GM12878 (cell line): ENCODE results near the gene MRPS18B.

Source experiments
- FOS ChIP-seq: IDR thresholded peaks from 3 replicates; pipeline ENCODE4 v1.6.1; 2011; ENCODE audit warnings: borderline replicate concordance; ENCODE audit not compliant: insufficient read length; ENCODE audit errors: extremely low read depth
- POLR2AphosphoS5 ChIP-seq: IDR thresholded peaks from 2 replicates; pipeline ENCODE4 v1.6.1; 2011; ENCODE audit warnings: mild to moderate bottlenecking, low read length, inconsistent platforms

GRCh38 chr6:30598912-30599624, 18.6 kb upstream of the MRPS18B start:
- TF ChIP-seq POLR2AphosphoS5 (no peak), FOS (no peak)
